Measurements from ENCODE around the gene CCDC82. TPM values are rescaled to one million over a fixed set of nuclear protein-coding genes. Genes with fewer than 3 reads are reported as not detected.
"Not testable (repeated sequence)": the region's sequence is repeated elsewhere in the genome, so short reads cannot be mapped to it uniquely, and the experiment has no call there.

CCDC82 gene
- 11.3 and 16.5 TPM in 2 replicates for total RNA-seq (2014; rRNA removed; shearing (Covaris generic))

DNA sequence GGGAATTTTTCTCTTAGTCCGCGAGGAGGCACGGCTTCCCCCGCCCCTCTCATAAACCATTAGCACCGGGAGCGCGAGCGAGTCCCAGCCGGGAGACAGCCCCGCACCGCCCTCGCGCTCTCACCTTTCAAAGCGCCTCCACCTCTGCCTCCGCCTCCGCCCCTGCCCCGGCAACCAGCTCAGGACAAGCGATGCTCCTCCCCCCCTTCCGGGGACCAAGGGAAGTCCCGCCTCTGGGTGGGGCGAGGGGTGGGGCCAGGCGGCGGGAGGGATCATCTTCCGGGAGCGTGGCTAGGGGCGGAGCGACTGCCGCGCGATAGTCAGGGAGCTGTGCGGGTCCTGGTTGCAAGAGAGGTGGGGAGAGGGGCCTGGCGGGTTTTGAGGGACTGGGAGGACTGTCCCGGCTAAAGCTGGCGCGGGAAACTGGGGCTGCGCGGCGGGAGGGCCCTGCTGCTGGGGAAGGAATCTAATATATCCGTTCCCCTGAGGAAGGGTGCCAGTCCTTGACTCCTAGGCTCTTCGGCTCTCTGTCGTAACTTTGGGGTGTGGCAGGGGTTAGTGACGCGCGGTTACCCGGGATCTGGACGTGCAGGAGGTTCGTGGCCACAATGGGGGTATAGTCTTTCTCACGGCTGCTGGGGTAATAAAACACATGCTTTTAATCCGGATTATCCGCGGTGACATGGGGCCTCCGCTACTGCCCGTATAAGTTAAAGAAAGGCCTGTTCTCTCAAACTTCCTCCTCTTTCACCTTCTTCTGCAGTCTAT, at the start of gene CCDC82, which contains the start of gene JRKL:
TSS of gene CCDC82 (minus strand) at position 193 of the 768 bp plus-strand sequence. CDS start 5,165 bp downstream, outside the sequence.
TSS of gene JRKL (plus strand) at position 294 of the 768 bp plus-strand sequence. CDS start 637 bp downstream, outside the sequence.
- Histone ChIP-seq H3K4me3 (peak within 1 kb of the TSS; percentile 89), H3K4me1 (0 out of 2 replicates have a peak, but pooled peaks cover 3% of the 10 kb centered on the region), H3K27me3 (no peaks in the 10 kb centered on the region), H3K9me3 (replicated peaks) (no peaks in the 10 kb centered on the region), H3K36me3 (no peaks in the 10 kb centered on the region), H3K27ac (peak within 1 kb of the TSS; percentile 80)
- peak; percentile 95 to 96 for DNase-seq

- H3K4me1 ChIP-seq; H3K9me3 ChIP-seq (replicated peaks); H3K36me3 ChIP-seq; H3K27me3 ChIP-seq; H3K27ac ChIP-seq; H3K4me3 ChIP-seq; DNase-seq: not testable (repeated sequence)
Observed at GRCh38 chr11:96432654-96433053, 42.9 kb upstream of the CCDC82 start.

GRCh38 chr11:96430668-96431067, 41.0 kb upstream of the CCDC82 start:
- Histone ChIP-seq H3K27ac (no peak overlapping the region), H3K4me1 (no peaks in the 10 kb centered on the region), H3K9me3 (replicated peaks) (no peaks in the 10 kb centered on the region), H3K27me3 (no peaks in the 10 kb centered on the region), H3K36me3 (no peaks in the 10 kb centered on the region), H3K4me3 (no peak overlapping the region)
- no peak for DNase-seq

- Histone ChIP-seq H3K4me3 (no peak overlapping the region), H3K27me3 (no peaks in the 10 kb centered on the region), H3K4me1 (no peaks in the 10 kb centered on the region), H3K27ac (no peak overlapping the region), H3K36me3 (no peaks in the 10 kb centered on the region), H3K9me3 (replicated peaks) (no peaks in the 10 kb centered on the region)
- no peak for DNase-seq
Observed at GRCh38 chr11:96424693-96425092, 35.0 kb upstream of the CCDC82 start.

DNA sequence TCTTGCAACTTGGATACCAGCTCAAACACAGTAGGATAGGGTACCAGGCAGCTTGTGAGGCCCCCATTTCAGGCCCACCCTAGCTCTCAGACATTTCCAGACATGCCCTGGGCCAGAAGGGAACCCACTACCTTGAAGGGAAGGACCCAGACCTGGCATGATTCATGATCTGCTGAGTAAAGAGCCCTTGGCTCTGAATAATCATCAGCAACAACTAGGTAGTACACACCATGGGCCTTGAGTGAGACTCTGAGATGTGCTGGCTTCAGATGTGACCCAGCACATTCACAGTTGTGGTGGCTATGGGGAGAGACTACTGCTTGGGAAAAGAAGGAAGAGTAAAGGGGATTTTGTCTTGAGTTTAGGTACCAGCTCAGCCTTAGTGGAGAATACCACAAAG, 23.7 kb upstream of the CCDC82 start:
- H3K27me3 ChIP-seq: no peaks in the 10 kb centered on the region
- H3K27ac ChIP-seq: no peak overlapping the region
- no peaks in the 10 kb centered on the region for H3K9me3 ChIP-seq (replicated peaks)
- H3K4me3 ChIP-seq: no peak overlapping the region
- no peak for DNase-seq
- no peaks in the 10 kb centered on the region for H3K36me3 ChIP-seq
- no peaks in the 10 kb centered on the region for H3K4me1 ChIP-seq

- Histone ChIP-seq H3K4me3 (no peak overlapping the region), H3K9me3 (replicated peaks) (no peaks in the 10 kb centered on the region), H3K4me1 (no peaks in the 10 kb centered on the region), H3K27ac (no peak overlapping the region), H3K27me3 (no peaks in the 10 kb centered on the region), H3K36me3 (no peaks in the 10 kb centered on the region)
- DNase-seq: no peak
Observed at GRCh38 chr11:96412761-96413381, 23.2 kb upstream of the CCDC82 start.

DNA sequence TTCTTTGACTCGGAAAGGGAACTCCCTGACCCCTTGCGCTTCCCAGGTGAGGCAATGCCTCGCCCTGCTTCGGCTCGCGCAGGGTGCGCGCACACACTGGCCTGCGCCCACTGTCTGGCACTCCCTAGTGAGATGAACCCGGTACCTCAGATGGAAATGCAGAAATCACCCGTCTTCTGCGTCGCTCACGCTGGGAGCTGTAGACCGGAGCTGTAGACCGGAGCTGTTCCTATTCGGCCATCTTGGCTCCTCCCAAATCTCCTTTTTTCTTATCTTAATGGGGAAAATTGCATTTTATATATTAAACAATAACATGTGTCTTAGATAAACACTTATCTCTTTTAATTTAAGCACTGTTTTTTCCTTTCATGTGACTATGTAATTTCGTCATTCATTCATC, 21.7 kb upstream of the CCDC82 start:
- not testable (repeated sequence) for H3K9me3 ChIP-seq (replicated peaks); H3K27ac ChIP-seq; DNase-seq; H3K4me3 ChIP-seq; H3K4me1 ChIP-seq; H3K27me3 ChIP-seq; H3K36me3 ChIP-seq

- Histone ChIP-seq H3K27ac (no peak overlapping the region), H3K36me3 (no peaks in the 10 kb centered on the region), H3K4me3 (no peak overlapping the region), H3K4me1 (peaks cover 4% of the 10 kb centered on the region; the same call in 1 of the 2 replicates), H3K27me3 (no peaks in the 10 kb centered on the region), H3K9me3 (replicated peaks) (no peaks in the 10 kb centered on the region)
- DNase-seq: no peak
Observed at GRCh38 chr11:96400697-96401096, 11.0 kb upstream of the CCDC82 start.

- Histone ChIP-seq H3K9me3 (replicated peaks) (no peaks in the 10 kb centered on the region), H3K27ac (no peak overlapping the region), H3K4me3 (no peak overlapping the region), H3K4me1 (peaks cover 3% of the 10 kb centered on the region; the same call in 1 of the 2 replicates), H3K36me3 (no peaks in the 10 kb centered on the region), H3K27me3 (no peaks in the 10 kb centered on the region)
- no peak for DNase-seq
Observed at GRCh38 chr11:96397863-96398262, 8.2 kb upstream of the CCDC82 start.

GRCh38 chr11:96396637-96397036, 6.9 kb upstream of the CCDC82 start:
- Histone ChIP-seq H3K9me3 (replicated peaks) (no peaks in the 10 kb centered on the region), H3K4me1 (no peaks in the 10 kb centered on the region), H3K27ac (no peak overlapping the region)

GRCh38 chr11:96394773-96395172, 5.1 kb upstream of the CCDC82 start:
- no peaks in the 10 kb centered on the region for H3K27me3 ChIP-seq
- no peaks in the 10 kb centered on the region for H3K4me1 ChIP-seq
- H3K4me3 ChIP-seq: no peak overlapping the region
- H3K36me3 ChIP-seq: no peaks in the 10 kb centered on the region
- no peak for DNase-seq
- H3K27ac ChIP-seq: no peak overlapping the region
- no peaks in the 10 kb centered on the region for H3K9me3 ChIP-seq (replicated peaks)

More at GRCh38 chr11:96396637-96397036, 6.9 kb upstream of the CCDC82 start:
- no peak overlapping the region for H3K4me3 ChIP-seq
- no peak for DNase-seq
- no peaks in the 10 kb centered on the region for H3K36me3 ChIP-seq
- H3K27me3 ChIP-seq: no peaks in the 10 kb centered on the region

DNA sequence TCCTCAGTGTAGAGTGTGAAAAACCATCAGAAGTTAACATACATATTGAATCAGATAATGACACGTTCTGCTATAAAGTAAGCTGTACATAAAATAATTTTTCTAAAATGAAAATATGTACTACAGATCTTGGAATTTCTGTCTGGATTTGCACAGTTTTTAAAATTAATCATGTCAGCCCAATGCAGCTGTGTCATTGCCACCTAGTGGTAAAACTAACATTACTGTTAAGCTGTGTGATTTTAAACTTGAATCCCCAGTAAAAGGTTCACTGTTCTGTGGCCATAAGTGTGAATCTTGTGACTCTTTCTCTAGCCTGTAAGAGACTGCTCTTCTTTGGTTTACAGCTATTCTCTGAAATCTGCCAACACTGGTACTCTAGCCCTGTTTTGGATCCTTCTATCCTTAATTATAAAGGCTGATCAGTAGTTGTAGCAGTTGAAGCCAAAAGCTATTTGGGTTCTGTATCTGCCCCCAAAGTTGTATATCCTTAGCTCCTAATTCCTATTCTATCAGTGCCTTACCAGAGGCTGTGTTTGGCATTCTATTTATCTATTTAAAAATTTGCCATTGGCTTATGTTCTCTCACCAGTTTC, 4.1 kb upstream of the CCDC82 start:
- peak in 1 of 2 experiments; percentile 45 for DNase-seq
- no peak overlapping the region for H3K27ac ChIP-seq

DNA sequence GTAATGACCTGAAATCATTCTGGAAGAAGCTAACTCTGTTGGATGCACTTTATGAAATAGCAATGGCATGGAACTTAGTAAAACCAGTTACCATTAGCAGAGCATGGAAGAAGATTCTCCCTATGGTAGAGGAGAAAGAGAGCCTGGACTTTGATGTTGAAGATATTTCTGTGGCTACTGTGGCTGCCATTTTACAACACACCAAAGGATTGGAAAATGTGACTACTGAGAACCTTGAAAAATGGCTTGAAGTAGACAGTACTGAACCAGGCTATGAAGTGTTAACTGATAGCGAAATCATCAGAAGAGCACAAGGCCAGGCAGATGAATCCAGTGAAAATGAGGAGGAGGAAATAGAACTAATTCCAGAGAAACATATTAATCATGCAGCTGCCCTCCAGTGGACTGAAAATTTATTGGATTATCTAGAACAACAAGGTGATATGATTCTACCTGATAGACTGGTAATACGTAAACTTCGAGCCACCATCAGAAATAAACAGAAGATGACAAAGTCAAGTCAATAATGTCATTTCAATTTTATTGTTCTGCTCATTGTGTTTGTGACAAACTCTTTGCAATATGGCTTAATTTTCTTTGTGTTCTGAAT, 2.1 kb upstream of the CCDC82 start:
- H3K27me3 ChIP-seq: no peaks in the 10 kb centered on the region
- no peak for DNase-seq

More for the DNA sequence above, 4.1 kb upstream of the CCDC82 start:
- H3K4me3 ChIP-seq: no peak overlapping the region
- no peaks in the 10 kb centered on the region for H3K4me1 ChIP-seq
- H3K9me3 ChIP-seq (replicated peaks): no peaks in the 10 kb centered on the region
- no peaks in the 10 kb centered on the region for H3K27me3 ChIP-seq
- H3K36me3 ChIP-seq: no peaks in the 10 kb centered on the region

DNA sequence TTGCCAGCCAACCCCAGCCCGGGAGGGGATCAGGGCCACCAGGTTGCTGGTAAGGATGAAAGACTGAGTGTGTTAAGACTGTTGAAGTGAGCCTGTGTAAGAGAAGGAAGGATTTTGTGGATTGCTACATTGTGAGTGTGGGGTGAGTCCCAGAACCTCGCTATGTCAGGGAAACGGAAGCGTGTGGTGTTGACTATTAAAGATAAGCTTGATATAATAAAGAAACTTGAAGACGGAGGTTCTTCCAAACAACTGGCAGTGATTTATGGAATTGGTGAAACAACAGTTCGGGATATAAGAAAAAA, 728 bp upstream of the CCDC82 start:
- no peak for DNase-seq
- 0 out of 2 replicates have a peak, but pooled peaks cover 3% of the 10 kb centered on the region for H3K4me1 ChIP-seq
- no peaks in the 10 kb centered on the region for H3K27me3 ChIP-seq
- H3K36me3 ChIP-seq: no peaks in the 10 kb centered on the region
- no peaks in the 10 kb centered on the region for H3K9me3 ChIP-seq (replicated peaks)
- peak overlapping the region; percentile 89 for H3K4me3 ChIP-seq
- H3K27ac ChIP-seq: peak overlapping the region; percentile 80

More for the DNA sequence above, 2.1 kb upstream of the CCDC82 start:
- Histone ChIP-seq H3K4me1 (0 out of 2 replicates have a peak, but pooled peaks cover 3% of the 10 kb centered on the region), H3K9me3 (replicated peaks) (no peaks in the 10 kb centered on the region), H3K36me3 (no peaks in the 10 kb centered on the region), H3K4me3 (no peak overlapping the region), H3K27ac (no peak overlapping the region)

All from SJCRH30 (cell line).